ENCODE data around the gene CCDC32.

CCDC32 gene

DNA sequence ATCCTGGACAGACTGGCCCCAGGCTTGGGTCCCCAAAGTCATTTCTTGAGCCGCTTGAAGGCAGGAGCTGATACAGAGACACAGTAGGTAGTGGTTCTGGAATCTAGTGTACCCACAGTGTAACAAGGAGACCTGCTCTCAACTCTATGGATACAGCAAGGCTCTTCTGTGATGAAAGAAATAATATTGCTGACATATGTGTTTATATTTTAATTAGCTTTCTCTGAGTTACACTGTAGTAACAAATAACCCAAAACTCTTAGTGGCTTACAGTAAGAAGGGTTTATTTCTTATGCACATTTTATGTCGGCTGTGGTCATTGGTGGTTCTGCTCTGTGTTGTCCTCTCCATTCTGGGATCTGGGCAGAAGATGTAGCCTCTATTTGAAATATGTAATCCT lies 48.5 kb downstream of the CCDC32 start:
- no peaks in the 10 kb centered on the region for H3K4me1 ChIP-seq (ENCODE audit: control insufficient read depth, insufficient read depth, low read length, poor library complexity, severe bottlenecking)
- no peaks in the 10 kb centered on the region for H3K36me3 ChIP-seq (ENCODE audit: control insufficient read depth, insufficient read depth, low read length)
- H3K27ac ChIP-seq (ENCODE audit: low read depth, low read length, severe bottlenecking), result no peak overlapping the region
- 67% methylated on average over 1 of the region's 2 CpGs; no CpG with 5 or more reads in 1 of the 2 experiments for WGBS, 2 experiments (ENCODE audit: insufficient coverage in 2 of 2)
- H3K4me3 ChIP-seq (ENCODE audit: extremely low read depth, insufficient read depth, low read length, poor library complexity, severe bottlenecking), result no peak overlapping the region
- H3K9me3 ChIP-seq (ENCODE audit: control insufficient read depth, low read length), result no peaks in the 10 kb centered on the region

DNA sequence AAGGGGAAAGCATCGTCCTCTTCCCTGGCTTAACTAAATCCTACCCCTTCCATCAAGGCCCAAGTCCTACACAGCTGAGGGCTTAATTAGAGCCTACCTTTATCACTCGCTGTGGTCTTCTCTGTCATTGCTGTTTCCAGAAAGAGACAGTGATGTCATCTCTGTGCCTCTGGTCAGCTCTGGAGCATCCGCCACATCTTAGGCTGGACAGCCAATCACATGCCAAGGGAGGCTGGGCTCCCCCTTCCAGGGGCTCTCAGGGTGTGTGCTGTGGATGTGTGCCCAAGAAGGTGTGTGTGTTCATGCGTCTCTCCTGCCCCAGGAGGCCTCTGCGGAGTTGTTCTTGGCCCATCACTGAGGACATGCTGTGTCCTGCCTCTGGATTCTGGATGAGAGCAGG lies 51.2 kb downstream of the CCDC32 start:
- Histone ChIP-seq H3K36me3 (ENCODE audit: control insufficient read depth, insufficient read depth, low read length) (no peaks in the 10 kb centered on the region), H3K27ac (ENCODE audit: low read depth, low read length, severe bottlenecking) (no peak overlapping the region), H3K4me3 (ENCODE audit: extremely low read depth, insufficient read depth, low read length, poor library complexity, severe bottlenecking) (no peak overlapping the region), H3K9me3 (ENCODE audit: control insufficient read depth, low read length) (no peaks in the 10 kb centered on the region), H3K4me1 (ENCODE audit: control insufficient read depth, insufficient read depth, low read length, poor library complexity, severe bottlenecking) (no peaks in the 10 kb centered on the region)
- WGBS, 2 experiments (ENCODE audit: insufficient coverage in 2 of 2), result 77 to 100% methylated on average over 4 to 5 of the region's 5 CpGs

DNA sequence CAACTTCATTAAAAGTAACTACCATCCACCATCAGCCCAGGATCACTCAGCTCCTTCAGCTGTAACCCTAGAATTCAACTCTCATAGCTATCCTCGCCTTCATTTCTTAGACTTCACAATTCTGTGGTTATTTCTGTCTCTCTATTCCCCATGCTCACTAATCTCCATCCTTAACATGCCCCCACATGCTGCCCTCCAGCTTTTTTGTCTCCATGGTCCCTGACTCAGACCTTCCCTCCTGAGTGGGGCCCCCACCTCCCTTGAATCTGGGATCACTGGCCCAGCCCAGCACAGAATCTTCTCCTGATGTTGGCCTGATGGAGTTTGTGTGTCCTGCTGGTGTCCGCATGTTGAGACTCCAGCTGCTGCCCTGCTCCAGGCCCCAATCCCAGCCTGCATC lies 52.4 kb downstream of the CCDC32 start:
- 94 to 100% methylated on average over 2 of the region's 2 CpGs for WGBS, 2 experiments (ENCODE audit: insufficient coverage in 2 of 2)
- no peaks in the 10 kb centered on the region for H3K4me1 ChIP-seq (ENCODE audit: control insufficient read depth, insufficient read depth, low read length, poor library complexity, severe bottlenecking)
- H3K36me3 ChIP-seq (ENCODE audit: control insufficient read depth, insufficient read depth, low read length), result no peaks in the 10 kb centered on the region
- H3K9me3 ChIP-seq (ENCODE audit: control insufficient read depth, low read length), result no peaks in the 10 kb centered on the region
- H3K4me3 ChIP-seq (ENCODE audit: extremely low read depth, insufficient read depth, low read length, poor library complexity, severe bottlenecking), result no peak overlapping the region
- no peak overlapping the region for H3K27ac ChIP-seq (ENCODE audit: low read depth, low read length, severe bottlenecking)

DNA sequence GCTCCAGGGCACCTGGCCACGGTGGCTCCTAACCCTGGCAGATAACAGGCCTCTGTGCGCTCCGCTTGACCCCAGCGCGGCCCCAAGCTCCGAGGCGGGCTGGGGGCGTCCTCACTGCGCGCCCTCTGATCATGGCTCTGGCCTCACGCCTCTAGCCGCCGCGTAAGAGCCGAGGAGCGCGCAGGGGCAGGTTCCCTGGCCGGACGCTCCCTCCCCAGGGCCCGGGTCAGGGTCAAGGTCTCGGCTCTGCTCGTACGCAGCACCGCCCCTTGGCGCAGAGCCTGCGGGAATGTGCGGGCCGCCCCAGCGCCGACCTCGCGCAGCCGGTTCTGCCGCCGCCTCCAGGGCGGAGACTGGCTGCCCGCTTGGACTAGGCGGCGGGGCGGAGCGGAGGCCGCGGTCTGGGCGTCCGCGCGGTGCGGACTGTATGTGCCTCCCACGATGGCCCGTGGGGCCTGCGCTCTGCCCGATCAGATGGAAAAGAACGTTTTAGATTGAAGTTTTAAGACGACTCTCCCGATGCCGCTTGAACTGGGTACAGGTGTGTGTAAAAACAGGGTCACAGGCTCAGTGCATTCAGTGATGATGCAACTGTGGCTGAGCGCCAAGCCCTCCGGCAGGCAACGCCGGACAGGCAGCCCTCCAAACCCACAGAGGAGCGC lies 53.2 kb downstream of the CCDC32 start:
- 12 to 13% methylated on average over 35 to 52 of the region's 61 CpGs for WGBS, 2 experiments (ENCODE audit: insufficient coverage in 2 of 2)
- Histone ChIP-seq H3K9me3 (ENCODE audit: control insufficient read depth, low read length) (no peaks in the 10 kb centered on the region), H3K27ac (ENCODE audit: low read depth, low read length, severe bottlenecking) (no peak overlapping the region), H3K36me3 (ENCODE audit: control insufficient read depth, insufficient read depth, low read length) (no peaks in the 10 kb centered on the region), H3K4me3 (ENCODE audit: extremely low read depth, insufficient read depth, low read length, poor library complexity, severe bottlenecking) (peak overlapping the region; percentile 35), H3K4me1 (ENCODE audit: control insufficient read depth, insufficient read depth, low read length, poor library complexity, severe bottlenecking) (no peaks in the 10 kb centered on the region)

DNA sequence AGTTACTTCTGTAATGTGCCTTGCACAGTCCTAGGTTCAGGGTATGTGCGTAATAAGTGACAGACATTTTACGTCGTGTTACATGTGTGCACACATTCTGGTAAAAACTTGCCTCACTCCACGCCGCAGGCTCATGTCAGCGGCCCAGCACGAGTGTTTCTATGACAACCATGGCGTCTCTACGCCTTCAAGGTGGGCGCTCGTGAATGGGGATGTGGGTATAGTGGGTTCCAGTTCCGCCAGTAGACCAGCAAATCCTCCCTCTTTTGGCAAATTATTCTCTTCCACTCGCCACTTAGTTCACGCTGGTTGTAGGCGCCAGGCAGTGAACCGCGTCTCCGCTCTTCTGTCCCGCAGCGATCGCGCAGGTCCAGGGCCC lies 53.8 kb downstream of the CCDC32 start:
- no peaks in the 10 kb centered on the region for H3K36me3 ChIP-seq (ENCODE audit: control insufficient read depth, insufficient read depth, low read length)
- H3K9me3 ChIP-seq (ENCODE audit: control insufficient read depth, low read length), result no peaks in the 10 kb centered on the region
- 52 to 57% methylated on average over 15 to 18 of the region's 22 CpGs for WGBS, 2 experiments (ENCODE audit: insufficient coverage in 2 of 2)
- H3K27ac ChIP-seq (ENCODE audit: low read depth, low read length, severe bottlenecking), result no peak overlapping the region
- H3K4me1 ChIP-seq (ENCODE audit: control insufficient read depth, insufficient read depth, low read length, poor library complexity, severe bottlenecking), result no peaks in the 10 kb centered on the region
- peak overlapping the region; percentile 35 for H3K4me3 ChIP-seq (ENCODE audit: extremely low read depth, insufficient read depth, low read length, poor library complexity, severe bottlenecking)

DNA sequence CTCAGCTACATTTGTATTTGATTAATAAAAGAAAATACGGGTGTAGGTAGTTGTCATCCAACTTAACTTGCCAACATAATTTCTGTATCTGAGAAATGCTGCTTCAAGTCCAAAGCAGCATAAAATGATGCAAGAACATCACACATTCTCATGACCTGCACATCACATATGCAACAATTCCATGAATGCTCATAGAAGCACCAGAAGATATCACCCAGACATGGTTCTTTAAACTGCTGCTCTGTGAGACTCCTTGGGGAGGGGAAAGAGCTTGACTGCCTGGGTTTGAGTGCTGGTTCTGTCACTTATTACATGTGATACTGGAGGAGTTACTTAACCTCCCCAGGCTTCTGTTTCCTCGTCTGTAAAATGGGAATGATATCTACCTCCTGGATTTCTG lies 54.6 kb downstream of the CCDC32 start:
- Histone ChIP-seq H3K36me3 (ENCODE audit: control insufficient read depth, insufficient read depth, low read length) (no peaks in the 10 kb centered on the region), H3K4me3 (ENCODE audit: extremely low read depth, insufficient read depth, low read length, poor library complexity, severe bottlenecking) (no peak overlapping the region), H3K27ac (ENCODE audit: low read depth, low read length, severe bottlenecking) (no peak overlapping the region), H3K4me1 (ENCODE audit: control insufficient read depth, insufficient read depth, low read length, poor library complexity, severe bottlenecking) (no peaks in the 10 kb centered on the region), H3K9me3 (ENCODE audit: control insufficient read depth, low read length) (no peaks in the 10 kb centered on the region)
- WGBS, 2 experiments (ENCODE audit: insufficient coverage in 2 of 2), result 67 to 100% methylated on average over 1 of the region's 2 CpGs

DNA sequence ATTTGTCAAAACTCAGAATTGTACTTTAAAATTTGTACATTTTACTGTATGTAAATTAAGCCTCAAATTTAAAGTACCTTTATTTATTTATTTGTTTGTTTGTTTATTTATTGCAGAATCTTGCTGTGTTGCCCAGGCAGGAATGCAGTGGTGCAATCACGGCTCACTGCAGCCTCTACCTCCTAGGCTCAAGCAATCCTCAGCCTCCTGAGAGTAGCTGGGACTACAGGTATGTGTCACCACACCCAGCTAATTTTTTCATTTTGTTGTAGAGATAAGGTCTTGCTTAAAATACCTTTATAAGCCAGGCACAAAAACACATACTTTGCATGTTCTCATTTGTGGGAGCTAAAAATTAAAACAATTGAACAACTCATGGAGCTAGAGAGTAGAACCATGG lies 56.6 kb downstream of the CCDC32 start:
- WGBS, 2 experiments (ENCODE audit: insufficient coverage in 2 of 2), result no CpG with 5 or more reads among the region's 1 CpG
- Histone ChIP-seq H3K4me3 (ENCODE audit: extremely low read depth, insufficient read depth, low read length, poor library complexity, severe bottlenecking) (no peak overlapping the region), H3K4me1 (ENCODE audit: control insufficient read depth, insufficient read depth, low read length, poor library complexity, severe bottlenecking) (no peaks in the 10 kb centered on the region), H3K9me3 (ENCODE audit: control insufficient read depth, low read length) (no peaks in the 10 kb centered on the region), H3K27ac (ENCODE audit: low read depth, low read length, severe bottlenecking) (no peak overlapping the region), H3K36me3 (ENCODE audit: control insufficient read depth, insufficient read depth, low read length) (no peaks in the 10 kb centered on the region)

DNA sequence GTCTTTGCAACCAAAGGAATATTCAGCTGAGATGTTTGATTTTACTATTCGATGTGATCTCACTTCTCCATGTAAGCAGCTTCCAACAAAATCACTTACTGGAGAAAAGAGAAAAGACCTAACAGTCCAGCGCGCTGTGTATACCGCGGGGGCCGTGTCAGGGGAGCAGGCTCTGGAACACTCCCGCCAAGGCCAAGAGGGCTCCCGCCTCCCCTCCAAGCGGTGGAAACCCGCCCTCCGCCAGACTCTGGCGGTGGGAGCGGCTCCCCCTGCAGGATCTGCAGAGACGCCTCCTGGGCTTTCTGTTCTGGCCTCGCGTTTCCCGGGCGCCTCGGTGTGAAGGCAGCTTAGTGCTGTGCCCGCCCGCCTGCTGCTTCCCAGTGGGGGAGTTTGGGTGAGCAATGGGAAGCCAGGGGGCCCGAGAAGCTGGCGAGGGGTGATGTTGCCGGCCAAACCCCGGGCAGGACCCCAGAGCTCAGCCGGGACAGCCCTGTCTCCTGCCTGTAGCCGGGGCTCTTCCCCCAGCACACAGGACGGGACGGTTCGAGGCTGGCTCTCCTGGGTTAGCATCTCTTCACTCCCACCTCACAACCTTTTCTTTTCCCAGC lies 57.8 kb downstream of the CCDC32 start:
- H3K9me3 ChIP-seq (ENCODE audit: control insufficient read depth, low read length), result no peaks in the 10 kb centered on the region
- no peak overlapping the region for H3K27ac ChIP-seq (ENCODE audit: low read depth, low read length, severe bottlenecking)
- WGBS, 2 experiments (ENCODE audit: insufficient coverage in 2 of 2), result 11 to 12% methylated on average over 18 to 23 of the region's 30 CpGs
- no peak overlapping the region for H3K4me3 ChIP-seq (ENCODE audit: extremely low read depth, insufficient read depth, low read length, poor library complexity, severe bottlenecking)
- no peaks in the 10 kb centered on the region for H3K4me1 ChIP-seq (ENCODE audit: control insufficient read depth, insufficient read depth, low read length, poor library complexity, severe bottlenecking)
- no peaks in the 10 kb centered on the region for H3K36me3 ChIP-seq (ENCODE audit: control insufficient read depth, insufficient read depth, low read length)
